Cardiac septum (tissue), 1 donor: ENCODE measurements around the gene POLE. TPM values are rescaled to one million over a fixed set of nuclear protein-coding genes. Genes with fewer than 3 reads are reported as not detected.
A peak's percentile ranks its signal among the peaks of the same experiment; 100 is the strongest.
"Not testable (repeated sequence)": the region's sequence is repeated elsewhere in the genome, so short reads cannot be mapped to it uniquely, and the experiment has no call there.

Experiments
- DNase-seq: peaks from one replicate; pipeline ENCODE4 v3.0.0-alpha.2; 2020; ENCODE audit warnings: low spot score
- intact Hi-C: fragments of 100-400 bp; cut with DNase I; formaldehyde crosslinking; loops from one replicate; pipeline ENCODE4 v1.14.0; 2022
- total RNA-seq: library from RNA; stranded (reverse); fragmentation: NEBNext Ultra II Directional; extraction: Animal tissue kit (Norgen Biotek cat#: 25700); gene quantifications from one replicate; pipeline ENCODE4 v1.2.1, GENCODE V29; 2021
- donor health status: DM: no; HTN: no; CAD: no.

POLE gene
- total RNA-seq, 1 donor from 2014 or later, result 12.1 TPM

GRCh38 chr12:132606466-132606865 lies 80.7 kb downstream of the POLE start:
- no peak for DNase-seq
- intact Hi-C loops, result no loop called here

GRCh38 chr12:132605892-132606291 lies 81.2 kb downstream of the POLE start:
- intact Hi-C loops, result no loop called here
- DNase-seq, result no peak

DNA sequence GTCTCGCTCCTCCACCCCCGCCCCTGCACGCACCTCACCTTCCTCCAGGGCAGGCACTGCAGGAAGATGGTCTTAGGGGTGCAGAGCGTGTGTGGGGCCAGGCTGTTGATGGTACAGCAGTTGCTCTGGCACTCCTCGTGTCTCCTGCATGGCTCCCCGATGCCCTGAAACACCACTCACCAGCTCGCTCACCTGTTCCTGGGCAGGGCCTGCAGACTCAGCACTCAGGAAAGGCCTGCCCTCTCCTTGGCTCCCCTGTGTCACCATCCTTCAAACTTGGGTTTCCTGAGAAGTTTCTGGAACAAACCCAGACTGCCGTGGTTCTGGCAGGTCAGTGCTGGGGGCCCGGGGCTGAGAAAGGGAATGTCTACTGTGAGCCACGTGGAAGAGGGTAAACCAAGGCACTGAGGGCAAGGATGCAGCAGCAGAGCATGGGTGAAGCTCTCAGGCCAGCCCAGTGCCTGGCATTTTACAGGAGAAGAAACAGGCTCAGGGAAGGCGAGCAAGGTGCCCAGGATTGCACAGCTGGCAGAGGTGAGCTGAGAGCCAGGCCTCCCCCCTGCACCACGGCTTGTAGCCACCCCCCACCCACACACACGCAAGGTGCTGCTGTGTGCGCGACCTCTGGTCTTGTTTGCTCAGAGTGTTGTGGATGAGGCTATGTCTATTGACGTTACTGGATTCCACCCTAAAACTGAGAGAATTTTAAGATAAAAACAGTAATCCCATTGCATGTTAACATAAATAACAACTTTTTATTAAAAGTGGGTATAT lies 82.3 kb downstream of the POLE start:
- intact Hi-C loops, result no loop called here
- DNase-seq, result no peak

GRCh38 chr12:132604151-132604618 lies 83.0 kb downstream of the POLE start:
- intact Hi-C loops, result no loop called here
- no peak for DNase-seq

- intact Hi-C loops, result no loop called here
- DNase-seq, result no peak
Observed at GRCh38 chr12:132603240-132604150, 83.6 kb downstream of the POLE start.

GRCh38 chr12:132602572-132603239 lies 84.4 kb downstream of the POLE start:
- intact Hi-C loops, result no loop called here
- DNase-seq, result no peak

- DNase-seq, result no peak
- intact Hi-C loops, result no loop called here
Observed at GRCh38 chr12:132601171-132601883, 85.8 kb downstream of the POLE start.

- no peak for DNase-seq
- intact Hi-C loops, result loop anchor here (1.0 kb wide), 1 partner anchor 15 kb away; no protein-coding TSS in a partner anchor
Observed at GRCh38 chr12:132600048-132601032, 86.8 kb downstream of the POLE start.

GRCh38 chr12:132599502-132599901 lies 87.6 kb downstream of the POLE start:
- DNase-seq, intact Hi-C loops: not testable (repeated sequence)

DNA sequence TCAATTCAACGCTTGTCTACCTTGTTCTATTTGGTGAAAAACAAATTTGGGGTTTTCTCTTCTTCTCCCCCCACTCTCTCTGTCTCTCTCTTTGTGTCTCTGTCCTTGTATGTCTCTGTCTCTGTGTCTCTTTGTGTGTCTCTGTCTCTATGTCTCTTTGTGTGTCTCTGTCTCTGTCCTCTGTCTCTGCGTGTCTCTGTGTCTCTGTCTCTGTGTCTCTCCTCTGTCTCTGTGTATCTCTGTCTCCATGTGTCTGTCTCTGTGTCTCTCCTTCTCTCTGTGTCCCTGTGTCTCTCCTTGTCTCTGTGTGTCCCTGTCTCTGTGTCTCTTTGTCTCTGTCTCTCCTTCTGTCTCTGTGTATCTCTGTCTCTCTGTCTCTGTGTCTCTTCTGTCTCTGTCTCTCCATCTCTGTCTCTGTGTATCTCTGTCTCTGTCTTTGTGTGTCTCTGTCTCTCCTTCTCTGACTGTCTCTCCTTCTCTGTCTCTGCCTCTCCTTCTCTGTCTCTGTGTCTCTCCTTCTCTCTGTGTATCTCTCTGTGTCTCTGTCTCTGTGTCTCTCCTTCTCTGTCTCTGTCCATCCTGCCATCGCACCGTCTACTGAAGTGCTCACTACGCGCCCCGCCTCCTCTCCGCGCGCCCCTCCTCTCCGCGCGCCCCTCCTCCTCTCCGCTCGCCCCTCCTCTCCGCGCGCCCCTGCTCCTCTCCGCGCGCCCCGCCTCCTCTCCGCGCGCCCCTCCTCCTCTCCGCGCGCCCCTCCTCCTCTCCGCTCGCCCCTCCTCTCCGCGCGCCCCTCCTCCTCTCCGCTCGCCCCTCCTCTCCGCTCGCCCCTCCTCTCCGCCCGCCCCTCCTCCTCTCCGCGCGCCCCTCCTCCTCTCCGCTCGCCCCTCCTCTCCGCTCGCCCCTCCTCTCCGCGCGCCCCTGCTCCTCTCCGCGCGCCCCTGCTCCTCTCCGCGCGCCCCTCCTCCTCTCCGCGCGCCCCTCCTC lies 89.5 kb downstream of the POLE start:
- intact Hi-C loops, result no loop called here
- DNase-seq, result no peak

DNA sequence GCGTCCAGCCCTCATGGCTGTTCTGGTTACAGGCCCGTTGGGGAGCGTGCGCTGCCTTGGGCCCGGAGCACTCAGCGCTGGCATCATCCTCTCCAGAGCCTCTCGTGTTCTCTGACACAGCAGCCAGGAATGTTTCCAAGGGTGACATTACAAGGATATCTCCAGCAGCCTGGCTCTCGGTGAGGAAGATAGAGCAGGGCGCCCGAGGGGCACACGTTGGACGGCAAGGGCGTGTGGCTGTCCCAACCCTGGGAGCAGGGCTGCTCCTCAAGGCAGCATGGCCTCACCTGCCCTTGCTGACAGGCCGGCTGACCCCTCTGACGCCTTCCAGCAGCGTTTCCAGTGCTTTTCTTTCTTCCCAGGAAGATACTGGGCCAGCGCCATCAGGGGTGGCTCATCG lies 91.1 kb downstream of the POLE start:
- no peak for DNase-seq
- intact Hi-C loops, result no loop called here

DNA sequence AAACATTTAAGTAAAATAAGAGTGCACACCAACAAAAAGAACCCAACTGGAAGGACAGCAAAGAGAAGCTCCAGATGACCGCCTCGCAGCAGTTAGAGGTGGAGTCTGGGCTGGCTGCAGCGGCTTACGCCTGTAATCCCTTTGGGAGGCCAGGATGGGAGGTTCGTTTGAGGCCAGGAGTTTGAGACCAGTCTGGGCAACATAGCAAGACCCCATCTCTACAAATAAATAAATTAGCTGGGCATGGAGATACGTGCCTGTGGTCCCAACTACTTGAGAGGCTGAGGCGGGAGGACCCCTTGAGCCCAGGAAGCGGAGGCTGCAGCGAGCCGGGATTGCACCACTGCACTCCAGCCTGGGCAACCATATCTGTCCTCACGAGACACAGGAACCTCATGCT lies 92.0 kb downstream of the POLE start:
- intact Hi-C loops, result no loop called here
- no peak for DNase-seq

DNA sequence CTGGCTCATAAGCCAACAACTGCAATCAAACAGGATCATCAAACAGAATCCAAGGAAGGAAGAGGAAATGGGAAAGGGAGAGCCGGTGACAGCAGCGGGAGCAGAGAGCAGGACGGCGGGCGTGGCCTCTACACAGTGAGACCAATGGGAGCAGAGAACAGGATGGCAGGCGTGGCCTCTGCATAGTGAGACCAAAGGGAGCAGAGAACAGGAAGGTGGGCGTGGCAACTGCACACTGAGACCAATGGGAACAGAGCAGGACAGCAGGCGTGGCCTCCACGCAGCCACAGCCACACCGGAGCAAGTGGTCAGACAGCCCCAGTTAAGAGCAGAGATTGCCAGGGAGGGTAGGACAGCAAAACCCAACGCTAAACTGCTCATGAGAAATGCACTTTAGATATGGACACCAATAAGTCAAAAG lies 93.2 kb downstream of the POLE start:
- peak; percentile 94 for DNase-seq
- intact Hi-C loops, result no loop called here

DNA sequence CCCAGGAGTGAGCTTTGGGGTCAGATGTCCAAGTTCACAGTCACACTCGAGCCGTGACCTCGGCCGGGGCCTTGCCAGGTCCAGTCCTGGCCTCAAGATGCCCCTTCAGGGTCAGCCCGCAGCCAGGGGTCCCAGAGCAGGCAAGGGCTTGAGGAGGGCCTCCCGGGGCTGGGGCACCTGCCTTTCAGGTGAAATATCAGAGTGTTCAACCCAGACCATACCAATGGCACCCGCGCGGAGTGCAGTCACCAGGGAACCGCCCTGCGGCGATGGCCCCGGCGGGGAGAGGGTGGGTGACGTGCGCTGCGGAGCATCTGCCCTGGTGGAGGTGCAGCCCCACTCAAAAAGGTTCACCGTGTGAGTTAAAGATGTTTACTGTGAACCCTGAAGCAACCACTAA lies 93.6 kb downstream of the POLE start:
- DNase-seq, result no peak
- intact Hi-C loops, result no loop called here

DNA sequence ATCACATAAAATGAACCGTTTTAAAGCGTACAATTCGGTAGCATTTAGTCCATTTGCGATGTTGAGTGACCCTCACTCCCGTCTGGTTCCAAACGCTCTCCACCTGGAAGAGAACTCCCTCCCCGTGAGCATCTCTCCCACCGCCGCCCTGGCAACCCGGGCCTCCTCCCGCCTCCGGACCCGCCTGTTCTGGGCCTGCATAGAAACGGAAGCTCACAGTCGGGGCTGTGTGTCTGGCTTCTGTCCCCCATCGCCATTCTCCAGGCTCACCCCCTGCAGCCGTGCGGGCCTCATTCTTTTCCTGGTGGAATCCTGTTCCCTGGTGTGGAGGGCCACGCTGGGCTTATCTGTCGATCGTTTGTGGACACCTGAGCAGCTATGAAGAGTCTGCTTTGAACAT lies 94.1 kb downstream of the POLE start:
- no peak for DNase-seq
- intact Hi-C loops, result no loop called here

DNA sequence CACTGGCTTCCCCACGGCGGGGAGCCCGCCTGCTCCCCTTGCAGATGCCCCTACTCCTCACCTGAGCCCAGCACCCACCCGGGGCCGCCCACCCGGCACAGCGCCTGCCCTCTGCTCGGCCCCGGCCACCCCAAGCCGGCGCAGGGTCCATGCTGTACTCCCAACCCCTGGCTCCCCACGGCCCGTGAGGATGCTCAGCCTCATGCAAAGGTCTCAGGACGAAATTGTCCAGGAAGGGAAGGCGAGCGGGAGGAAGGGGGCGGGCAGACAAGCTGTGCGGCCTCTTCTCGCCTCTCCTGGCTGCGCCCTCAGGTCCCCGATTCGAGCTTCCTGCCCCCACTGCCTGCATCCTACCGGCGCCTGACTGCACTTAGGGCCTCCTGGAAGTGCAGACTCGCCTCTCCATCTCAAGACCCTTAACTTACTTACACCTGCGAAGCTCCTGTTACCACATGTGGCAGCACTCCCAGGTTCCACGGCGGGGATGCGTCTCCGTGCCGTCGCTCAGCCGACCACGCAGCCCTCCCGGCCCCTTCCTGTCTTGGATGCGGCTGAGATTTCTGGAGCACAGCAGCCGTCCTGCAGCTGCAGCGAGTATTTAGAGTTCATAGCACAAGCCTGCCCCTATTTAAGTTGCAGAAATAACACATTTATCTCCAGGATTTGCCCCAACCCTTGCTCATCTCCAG lies 94.7 kb downstream of the POLE start:
- no peak for DNase-seq
- intact Hi-C loops, result no loop called here
